MV-4-11 (cell line): ENCODE results near the gene EIF2B1.
A peak's percentile ranks its signal among the peaks of the same experiment; 100 is the strongest.

Experiments used
- DNase-seq: peaks from one replicate; lab custom pipeline; 2025; lab: John Stamatoyannopoulos, UW

The EIF2B1 gene

DNA sequence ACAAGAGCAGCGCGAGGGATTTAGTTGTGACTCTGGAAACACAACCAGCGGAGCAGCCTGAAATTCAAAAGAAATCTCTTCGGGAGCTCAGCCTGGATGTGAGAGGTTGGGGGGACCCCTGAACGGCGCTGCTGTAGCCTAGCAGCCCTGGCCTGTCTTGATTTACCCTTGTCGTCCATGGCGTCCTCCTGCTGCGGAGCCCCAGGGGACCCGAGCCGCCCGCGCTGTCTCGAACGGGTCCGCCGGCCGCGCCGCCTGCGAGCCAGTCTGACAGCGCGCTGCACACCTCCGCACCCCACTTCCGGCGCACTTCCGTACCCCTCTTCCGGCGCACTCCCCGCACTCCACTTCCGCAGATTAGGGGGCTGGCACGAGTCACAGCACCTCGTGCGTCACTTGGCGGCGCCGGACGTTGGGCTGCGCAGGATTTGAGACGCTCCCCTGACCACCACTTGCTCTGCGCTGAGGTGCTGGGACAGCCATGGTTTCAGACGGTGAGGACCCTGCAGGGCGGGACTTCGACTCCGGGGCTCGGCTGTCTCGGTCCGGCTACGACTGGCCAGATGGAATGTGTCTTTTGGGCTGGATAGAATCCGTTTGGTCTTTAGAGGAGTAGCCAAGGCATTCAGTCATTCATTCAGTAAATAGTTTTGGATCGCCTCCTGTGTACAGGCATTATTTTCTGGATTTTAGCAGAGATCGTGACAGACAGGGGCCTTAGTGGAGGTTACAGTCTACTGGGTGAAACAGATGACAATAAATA is at the start of gene EIF2B1, which contains the start of gene GTF2H3:
Gene EIF2B1, minus strand, starts transcription at position 308 of the 763 bp plus-strand sequence. Its CDS starts 129 bp downstream, at position 179.
Gene GTF2H3, plus strand, starts transcription at position 451 of the 763 bp plus-strand sequence. Its CDS starts 31 bp downstream, at position 482.
- DNase-seq = peak; percentile 96

DNA sequence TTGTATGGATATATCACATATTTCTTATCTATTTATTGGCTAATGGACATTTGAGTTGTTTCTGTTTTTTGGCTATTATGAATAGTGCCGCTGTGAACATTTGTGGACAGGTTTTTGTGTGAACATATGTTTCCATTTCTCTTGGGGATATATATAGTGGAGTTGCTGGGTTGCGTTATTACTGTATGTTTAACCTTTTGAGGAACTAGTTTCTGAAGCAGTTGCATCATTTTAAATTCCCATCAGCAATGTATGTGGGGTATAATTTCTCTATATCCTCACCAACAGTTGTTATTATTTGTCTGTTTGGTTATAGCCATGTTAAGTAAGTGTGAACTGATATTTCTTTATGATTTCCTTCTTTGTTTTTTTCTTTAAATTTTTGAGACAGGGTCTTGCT is 48.1 kb upstream of the EIF2B1 start:
- DNase-seq = peak; percentile 93

DNA sequence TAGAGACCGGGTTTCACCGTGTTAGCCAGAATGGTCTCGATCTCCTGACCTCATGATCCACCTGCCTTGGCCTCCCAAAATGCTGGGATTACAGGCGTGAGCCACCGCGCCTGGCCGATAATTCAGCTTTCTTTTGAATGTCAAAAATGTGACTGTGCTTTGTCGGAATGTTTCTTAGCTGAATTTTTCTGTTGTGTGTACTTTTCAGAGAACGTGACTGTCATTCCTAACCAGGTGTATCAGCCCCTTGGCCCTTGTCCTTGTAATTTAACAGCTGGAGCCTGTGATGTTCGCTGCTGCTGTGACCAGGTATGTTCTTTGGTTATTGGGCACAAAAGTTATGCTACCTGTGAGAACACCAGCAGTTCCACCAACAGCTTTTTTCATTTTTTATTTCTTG is 45.5 kb upstream of the EIF2B1 start:
- no peak for DNase-seq

DNA sequence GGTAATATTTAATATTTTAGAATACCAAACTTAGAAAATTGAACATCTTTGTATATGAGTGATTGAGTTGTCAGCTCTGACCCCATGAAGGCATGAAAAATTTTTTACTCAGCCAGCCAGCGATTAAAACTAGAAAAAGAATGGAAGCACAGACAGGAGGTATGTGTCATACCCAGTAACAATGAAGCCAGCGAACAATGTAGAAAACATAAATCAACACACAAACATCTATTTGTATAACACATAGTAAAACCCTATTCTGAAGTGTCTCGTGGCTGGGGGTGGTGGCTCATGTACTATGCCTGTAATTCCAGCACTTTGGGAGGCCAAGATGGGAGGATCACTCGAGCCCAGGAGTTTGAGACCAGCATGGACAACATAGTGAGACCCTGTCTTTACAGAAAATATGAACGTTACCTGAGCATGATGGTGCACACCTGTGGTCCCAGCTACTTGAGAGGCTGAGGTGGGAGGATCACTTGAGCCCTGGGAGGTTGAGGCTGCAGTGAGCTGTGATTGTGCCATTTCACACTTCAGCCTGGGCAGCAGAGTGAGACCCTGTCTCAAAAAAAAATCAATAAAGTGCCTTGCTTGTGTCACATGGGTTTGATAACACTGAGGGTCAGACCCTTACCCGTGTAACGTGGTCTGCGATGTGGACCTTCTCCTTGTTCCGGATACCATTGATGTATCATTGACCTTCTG is 43.3 kb upstream of the EIF2B1 start:
- no peak for DNase-seq

DNA sequence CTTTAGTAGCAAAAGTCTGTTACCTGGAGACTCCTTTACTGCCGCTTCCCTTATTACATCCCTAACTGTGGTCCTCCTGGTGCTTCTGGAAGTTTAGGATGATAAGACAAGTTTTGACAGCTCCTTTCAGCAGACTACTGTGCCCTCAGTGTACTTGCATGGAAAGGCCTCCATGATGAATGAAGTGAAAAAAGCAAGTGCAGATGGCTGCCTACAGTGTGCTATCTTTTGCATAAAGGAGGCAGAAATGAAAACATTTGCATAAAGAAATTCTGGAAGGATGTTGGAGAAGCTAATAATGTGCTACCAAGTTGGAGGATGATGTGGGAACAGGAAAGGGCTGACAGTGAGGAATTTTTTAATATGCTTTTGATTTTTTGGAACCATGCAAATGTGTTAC is 42.0 kb upstream of the EIF2B1 start:
- no peak for DNase-seq

DNA sequence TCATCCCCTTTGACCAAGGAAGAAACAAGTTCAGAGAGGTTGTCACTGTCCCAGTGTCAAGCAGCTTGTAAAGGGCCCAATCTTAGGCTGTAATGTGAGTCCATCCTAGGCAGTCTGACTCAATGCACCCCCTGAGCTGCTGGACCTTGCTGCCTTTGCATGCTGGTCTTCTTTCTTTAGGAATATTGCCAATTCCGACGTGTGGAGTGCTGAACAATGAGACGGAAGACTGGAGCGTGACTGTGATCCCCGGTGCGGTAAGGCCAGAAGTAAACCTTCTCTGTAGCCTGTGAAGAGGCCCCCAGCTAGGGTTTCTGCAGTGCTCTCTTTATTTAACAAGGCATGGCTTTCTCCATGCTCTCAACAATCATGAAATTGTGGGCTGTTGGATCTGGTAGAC is 38.4 kb upstream of the EIF2B1 start:
- DNase-seq = no peak

DNA sequence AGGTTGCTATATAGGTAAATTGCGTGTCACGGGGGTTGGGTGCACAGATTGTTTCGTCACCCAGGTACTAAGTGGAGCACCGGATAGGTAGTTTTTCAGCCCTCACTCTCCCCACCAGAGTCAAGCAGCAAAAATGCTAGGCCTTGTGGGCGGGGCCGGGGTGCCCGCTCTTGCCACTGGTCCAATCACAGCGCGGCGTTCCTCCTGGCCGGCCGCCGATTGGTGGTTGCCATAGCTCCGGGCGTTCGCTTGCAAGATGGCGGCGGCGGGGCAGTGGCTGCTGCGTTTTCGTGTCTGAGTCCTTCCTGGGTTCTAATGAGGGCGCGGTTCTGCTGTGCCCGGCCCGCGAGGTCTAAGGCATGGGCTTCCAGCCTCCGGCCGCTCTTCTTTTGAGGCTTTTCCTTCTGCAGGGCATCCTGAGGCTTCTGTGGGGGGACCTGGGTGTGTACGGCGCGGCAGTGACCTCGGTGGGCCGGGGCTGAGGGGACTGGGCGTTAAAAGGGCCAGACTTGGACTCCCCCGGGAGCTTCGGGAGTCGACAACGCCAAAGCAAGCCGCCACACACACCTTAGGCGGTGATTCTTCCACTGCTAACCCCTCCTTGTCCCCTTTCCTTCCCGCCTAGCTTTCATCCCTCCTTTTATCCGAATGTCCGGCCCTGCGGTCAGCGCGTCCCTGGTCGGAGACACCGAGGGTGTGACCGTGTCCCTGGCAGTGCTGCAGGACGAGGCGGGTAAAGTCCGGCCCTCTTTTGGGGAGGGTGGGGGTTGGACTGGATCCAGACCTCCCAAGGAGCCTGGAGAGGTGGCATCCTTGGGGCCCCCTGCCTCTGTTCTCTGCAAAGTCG is 37.6 kb upstream of the EIF2B1 start, which contains the start of gene TCTN2:
Gene TCTN2, plus strand, starts transcription at position 232 of the 847 bp plus-strand sequence. Its CDS starts 128 bp downstream, at position 360.
- DNase-seq = peak; percentile 85

DNA sequence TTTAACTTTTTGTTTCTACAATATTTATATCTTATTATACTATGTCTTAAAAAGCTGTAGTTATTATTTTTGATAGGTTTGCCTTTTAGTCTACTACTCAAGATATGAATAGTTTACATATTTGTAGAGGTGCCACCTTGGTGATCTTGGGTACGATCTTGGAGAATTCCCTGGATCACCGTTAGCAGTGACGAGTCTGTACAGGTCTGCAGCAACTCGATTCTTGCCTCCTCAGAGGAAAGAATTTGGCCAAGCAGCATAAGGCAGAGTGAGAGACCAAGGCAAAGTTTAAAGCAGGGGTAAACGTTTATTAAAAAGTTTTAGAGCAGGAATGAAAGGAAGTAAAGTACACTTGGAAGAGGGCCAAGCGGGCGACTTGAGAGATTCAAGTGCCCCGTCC is 34.3 kb upstream of the EIF2B1 start:
- DNase-seq = no peak

DNA sequence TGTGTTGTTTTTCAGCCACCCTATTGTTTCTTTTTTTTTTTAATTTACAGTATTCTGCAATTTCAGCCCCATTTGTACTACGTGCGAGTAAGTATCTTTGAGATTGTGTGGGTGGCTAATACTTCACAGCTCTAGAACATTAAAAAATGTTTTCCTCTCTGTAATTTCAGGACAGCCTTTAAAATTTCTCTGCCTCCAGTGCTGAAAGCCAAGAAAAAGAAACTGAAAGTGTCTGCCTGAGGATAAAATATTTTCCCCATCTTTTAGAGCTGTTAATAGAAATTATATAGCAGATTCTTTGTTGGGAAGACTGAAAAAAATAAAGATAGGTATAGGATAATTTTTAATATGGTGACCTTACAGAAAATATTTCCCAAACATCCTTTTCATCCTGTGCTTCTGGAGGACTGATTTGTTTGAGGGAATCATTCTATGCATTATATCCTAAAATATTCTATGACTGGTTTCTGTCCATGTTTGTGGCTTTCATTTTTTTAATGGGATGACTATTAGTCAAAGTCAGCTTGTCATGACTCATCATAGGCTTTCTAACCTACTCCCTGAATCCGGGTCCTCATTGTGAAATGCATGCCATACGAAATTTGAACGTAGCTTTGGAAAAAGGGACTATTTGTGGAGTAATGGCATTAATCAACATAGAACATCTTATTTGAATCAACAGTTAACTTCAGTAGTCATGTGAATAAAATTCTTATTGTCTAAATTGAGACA is 26.7 kb upstream of the EIF2B1 start:
- no peak for DNase-seq

DNA sequence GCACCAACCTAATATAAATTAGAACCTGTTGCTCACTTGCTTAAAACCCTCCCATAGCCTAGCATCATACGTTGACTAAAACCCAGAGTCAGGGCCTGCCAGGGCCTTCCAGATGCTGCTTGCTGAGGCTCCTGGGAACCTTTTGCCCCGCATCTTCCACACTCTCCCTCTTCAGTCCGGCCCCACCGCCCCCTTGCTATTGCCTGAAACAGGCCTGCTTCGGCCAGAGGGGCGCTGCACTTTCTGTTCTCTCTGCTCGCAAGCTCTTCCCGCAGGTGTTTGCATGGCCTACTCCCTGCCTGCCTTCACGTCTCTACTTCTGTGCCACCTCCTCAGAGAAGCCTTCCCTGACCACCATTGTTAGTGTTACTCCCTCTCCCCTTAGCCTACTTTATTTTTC is 23.7 kb upstream of the EIF2B1 start:
- DNase-seq = no peak

DNA sequence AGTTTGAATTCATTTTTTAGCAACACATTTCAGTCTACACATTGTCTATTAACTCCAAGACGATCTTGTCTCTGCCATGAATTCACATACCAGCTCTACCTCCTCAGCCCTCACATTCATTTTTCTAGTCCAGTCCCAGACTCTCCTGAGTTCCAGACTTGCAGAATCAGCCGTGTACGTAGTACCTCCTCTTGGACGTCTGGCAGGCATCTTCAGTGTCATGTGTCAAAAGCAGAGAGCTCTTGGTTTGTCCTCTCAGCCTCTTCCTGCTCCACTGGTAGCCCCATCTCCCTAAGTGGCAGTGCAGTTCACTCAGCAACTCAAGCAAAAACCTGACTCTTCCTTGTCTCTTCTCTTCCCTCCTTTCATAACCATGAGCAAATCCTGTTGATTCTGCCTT is 22.9 kb upstream of the EIF2B1 start:
- no peak for DNase-seq

DNA sequence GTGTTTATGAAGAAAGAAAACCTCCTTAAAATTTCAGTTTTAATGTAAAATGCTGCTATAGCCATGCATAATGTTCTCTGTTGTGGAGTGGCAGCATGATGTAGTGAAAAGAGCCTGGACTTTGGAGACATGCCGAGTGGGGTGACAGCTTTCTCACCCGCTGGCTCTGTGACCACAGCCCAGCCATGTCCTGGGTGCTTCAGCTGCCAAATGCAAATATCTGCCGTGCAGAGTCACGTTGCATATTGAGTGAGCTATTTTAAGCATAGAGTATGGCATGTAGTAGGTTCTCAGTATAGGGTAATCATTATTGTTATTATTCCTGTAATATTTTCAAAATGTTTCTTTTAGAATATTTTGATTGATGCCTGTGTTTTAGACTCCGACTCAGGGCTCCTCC is 21.9 kb upstream of the EIF2B1 start:
- DNase-seq = no peak

DNA sequence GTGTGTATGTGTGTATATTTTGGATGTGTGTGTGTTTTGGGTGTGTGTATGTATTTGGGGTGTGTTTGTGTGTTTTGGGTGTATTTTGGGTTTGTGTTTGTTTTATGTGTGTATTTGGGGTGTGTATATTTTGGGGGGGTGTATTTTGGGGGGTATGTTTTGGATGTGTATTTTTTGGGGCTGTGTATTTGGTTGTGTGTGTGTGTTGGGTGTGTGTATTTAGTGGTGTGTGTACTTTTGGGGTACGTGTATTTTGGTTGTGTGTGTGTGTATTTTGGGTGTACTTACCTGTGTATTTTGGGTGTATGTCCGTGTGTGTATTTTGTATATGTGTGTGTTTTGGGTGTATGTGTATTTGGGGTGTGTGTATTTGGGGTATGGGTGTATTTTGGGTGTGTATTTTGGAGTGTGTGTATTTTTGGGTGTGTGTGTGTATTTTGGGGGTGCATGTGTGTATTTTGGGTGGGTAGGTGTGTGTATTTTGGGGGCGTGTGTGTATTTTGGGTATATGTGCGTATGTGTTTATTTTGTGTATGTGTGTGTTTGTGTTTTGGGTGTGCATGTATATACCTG is 20.7 kb upstream of the EIF2B1 start:
- DNase-seq = no peak

DNA sequence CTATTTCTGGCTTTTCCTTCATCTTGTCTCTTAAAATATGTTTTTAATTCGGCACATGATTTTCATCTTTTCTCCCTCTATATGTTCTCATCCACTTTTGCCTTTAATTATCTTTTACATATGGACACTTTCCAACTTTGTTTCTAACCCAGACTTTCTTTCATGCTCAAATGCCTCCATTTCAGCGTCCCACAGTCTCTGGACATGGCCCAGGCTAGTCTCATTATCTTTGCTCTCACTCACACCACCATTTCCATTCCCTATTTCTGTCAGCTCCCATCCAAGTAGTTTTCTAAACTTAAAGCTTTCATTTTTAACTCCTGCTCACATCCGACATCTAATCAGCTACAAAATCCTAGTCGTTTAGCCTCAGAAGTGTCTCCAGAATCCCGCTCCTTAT is 14.9 kb upstream of the EIF2B1 start:
- DNase-seq = no peak

DNA sequence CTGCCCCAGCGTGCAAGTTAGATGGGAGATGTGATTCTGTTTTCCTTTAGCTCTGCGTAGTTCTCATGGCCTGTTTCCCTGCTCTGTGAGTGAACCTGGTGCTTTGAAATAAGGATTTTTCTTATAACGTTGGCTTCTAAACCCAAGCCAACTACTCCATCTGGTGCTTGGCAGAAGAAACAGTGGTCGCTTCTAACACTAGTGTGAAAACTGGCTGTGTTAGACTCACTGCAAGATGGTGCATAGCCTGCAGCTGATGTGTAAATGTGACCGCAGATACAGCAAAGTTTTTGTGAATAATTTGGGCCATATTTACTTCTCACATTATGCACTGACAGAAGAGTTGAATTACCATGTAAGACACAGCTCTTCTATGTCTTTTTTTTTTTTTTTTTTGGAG is 12.4 kb upstream of the EIF2B1 start:
- DNase-seq = no peak

DNA sequence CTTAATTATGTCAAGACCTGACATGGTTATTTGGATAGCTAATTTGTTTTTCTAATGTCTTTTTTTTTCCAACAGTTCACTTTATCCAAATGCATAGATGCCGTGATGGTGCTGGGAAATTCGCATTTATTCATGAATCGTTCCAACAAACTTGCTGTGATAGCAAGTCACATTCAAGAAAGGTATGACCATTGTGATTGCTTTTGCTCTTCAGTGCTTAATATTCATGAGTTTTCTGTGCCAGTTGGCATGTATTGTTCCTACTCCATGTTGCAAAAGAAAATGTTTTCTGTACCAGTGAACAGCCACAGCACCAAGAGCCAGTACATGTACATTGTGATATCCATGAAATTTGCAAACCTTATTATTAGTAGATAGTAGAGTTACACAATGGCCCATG is 11.9 kb upstream of the EIF2B1 start:
- DNase-seq = no peak

DNA sequence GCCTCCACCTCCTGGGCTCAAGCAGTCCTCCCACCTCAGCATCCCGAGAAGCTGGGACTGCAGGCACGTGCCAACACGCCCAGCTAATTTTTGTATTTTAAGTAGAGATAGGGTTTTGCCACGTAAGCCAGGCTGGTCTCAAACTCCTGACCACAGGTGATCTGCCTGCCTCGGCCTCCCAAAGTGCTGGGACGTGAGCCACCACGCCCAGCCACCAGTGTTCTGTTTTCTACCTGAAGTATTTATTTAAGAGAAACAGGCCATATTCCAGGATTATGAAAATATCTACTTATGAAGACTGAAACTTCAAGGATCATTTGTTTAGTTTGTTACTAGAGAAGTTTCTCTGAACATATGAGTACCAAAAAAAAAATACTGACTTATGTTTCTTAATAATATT is 10.4 kb upstream of the EIF2B1 start:
- no peak for DNase-seq

DNA sequence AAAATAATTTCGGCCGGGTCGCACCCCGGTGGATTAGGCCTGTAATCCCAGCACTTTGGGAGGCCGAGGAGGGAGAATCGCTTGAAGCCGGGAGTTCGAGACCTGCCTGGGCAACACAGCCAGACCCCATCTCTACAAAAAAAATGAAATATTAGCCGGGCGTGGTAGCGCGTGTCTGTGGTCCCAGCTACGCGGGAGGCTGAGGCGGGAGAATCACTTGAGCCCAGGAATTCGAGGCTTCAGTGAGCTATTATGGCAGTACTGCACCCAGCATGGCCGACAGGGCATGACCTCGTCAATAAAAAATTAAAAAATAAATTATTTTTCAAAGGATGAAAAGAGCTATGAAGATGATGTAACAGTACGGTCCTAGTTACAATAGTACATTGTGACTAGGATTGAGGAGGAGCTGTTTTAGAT is 666 bp upstream of the EIF2B1 start:
- no peak for DNase-seq

DNA sequence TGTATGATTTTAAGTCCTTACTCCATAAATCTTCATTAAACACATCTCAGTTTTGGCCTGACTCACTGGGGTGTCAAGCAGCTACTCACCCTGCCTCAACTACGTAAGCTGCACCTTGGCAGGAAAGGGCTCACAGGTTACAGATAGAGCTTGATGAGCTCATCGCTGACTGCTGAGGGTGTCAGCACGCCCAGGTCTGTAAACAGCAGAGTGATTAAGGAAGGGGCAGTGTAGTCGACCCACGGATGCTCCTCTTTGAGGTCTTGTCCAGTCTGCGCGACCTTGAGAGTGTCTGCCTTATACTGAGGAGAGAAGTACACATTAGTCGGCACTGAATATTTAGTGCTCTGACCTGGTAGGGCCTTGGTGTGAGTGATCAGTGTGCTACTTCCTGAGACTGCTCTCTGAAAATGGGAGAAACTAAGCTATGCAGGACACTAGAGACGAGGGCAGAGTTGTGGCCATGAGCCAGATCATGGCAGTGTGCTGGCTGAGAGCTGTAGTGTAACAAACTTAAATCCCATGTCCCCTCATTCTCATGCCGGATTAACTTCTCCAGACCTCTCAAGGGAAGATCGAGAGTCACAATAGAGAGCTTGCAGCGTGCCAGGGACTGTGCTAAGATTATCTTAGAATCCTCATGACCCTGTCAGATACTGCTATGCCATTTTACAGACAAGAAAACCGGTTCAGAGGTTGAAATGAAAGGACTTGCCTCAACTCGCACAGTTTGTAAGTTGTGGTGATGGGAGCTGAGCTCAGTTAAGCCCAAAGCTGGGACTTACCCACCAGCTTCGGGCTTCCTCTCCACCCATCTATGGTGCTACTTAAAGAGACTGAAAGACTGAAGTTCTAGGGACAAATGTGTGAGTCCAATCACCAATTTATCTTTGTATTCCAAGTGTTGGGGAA is 11.6 kb downstream of the EIF2B1 start:
- DNase-seq = no peak

DNA sequence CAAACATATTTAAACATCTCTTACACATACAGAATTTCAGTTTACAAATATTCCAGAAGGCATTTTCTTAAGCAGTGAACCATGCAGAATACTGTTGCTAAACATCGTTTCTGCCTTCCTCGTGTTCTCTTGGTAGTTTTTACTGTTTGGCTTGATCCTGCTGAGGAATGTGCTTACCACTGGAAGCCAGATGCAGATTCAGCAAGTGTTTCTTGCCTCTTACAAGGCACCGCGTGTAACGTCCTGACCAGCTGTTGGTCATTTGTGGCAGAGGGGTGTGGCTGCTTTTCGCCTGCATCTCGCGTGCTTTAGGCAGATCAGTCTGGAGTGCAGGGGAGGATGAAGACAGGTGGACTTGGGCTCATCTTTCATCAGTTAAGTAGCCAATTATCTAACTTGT is 12.4 kb downstream of the EIF2B1 start:
- DNase-seq = no peak
